Mesendoderm (in vitro differentiated cells): ENCODE data around the gene ST7.

Experiments used
- DNase-seq: peaks from one replicate; pipeline ENCODE4 v3.0.0; 2013
- H2AK5ac ChIP-seq: 2 replicates; pipeline ENCODE4 v1.6.1; 2013; ENCODE audit warnings: low read length, inconsistent platforms
- H2BK120ac ChIP-seq: 2 replicates; pipeline ENCODE4 v1.6.1; 2013; ENCODE audit warnings: low read depth, mild to moderate bottlenecking, low read length, moderate library complexity, mixed read lengths
- H2BK15ac ChIP-seq: replicated peaks from 2 replicates; pipeline ENCODE4 v1.6.1; 2013; ENCODE audit warnings: low read depth, mild to moderate bottlenecking, moderate library complexity
- H2BK5ac ChIP-seq: 2 replicates; pipeline ENCODE4 v1.6.1; 2013; ENCODE audit warnings: low read length, inconsistent platforms
- H3K18ac ChIP-seq: 2 replicates; pipeline ENCODE4 v1.6.1; 2013; ENCODE audit warnings: mild to moderate bottlenecking, low read length, mixed read lengths
- H3K23ac ChIP-seq: one replicate; pipeline ENCODE4 v1.6.1; 2013; ENCODE audit warnings: low read length
- H3K27ac ChIP-seq: 2 replicates; pipeline ENCODE4 v1.5.1; 2013; ENCODE audit warnings: low read depth, mild to moderate bottlenecking, inconsistent platforms, low read length, moderate library complexity
- H3K27me3 ChIP-seq: 2 replicates; pipeline ENCODE4 v1.6.1; 2013; ENCODE audit warnings: low read length, control low read depth, mild to moderate bottlenecking, inconsistent platforms; ENCODE audit not compliant: insufficient read depth, poor library complexity
- H3K36me3 ChIP-seq: 2 replicates; pipeline ENCODE4 v1.6.1; 2013; ENCODE audit warnings: low read length, inconsistent platforms; ENCODE audit not compliant: control insufficient read depth, insufficient read depth
- H3K4ac ChIP-seq: one replicate; pipeline ENCODE4 v1.6.1; 2013; ENCODE audit warnings: low read depth, mild to moderate bottlenecking, low read length, moderate library complexity
- H3K4me1 ChIP-seq: 2 replicates; pipeline ENCODE4 v1.6.1; 2013; ENCODE audit warnings: low read depth, low read length, inconsistent platforms; ENCODE audit not compliant: control insufficient read depth
- H3K4me2 ChIP-seq: 2 replicates; pipeline ENCODE4 v1.6.1; 2013; ENCODE audit warnings: low read length
- H3K4me3 ChIP-seq: 2 replicates; pipeline ENCODE4 v1.5.1; 2013; ENCODE audit warnings: mild to moderate bottlenecking, low read length
- H3K56ac ChIP-seq: one replicate; pipeline ENCODE4 v1.6.1; 2013; ENCODE audit warnings: low read length
- H3K79me1 ChIP-seq: 2 replicates; pipeline ENCODE4 v1.6.1; 2013; ENCODE audit warnings: low read length, inconsistent platforms
- H3K79me2 ChIP-seq: 2 replicates; pipeline ENCODE4 v1.6.1; 2013; ENCODE audit warnings: mild to moderate bottlenecking, low read length; ENCODE audit not compliant: control insufficient read depth, insufficient read depth
- H3K9ac ChIP-seq: 2 replicates; pipeline ENCODE4 v1.6.1; 2013; ENCODE audit warnings: low read length, inconsistent platforms
- H4K5ac ChIP-seq: one replicate; pipeline ENCODE4 v1.6.1; 2013; ENCODE audit warnings: low read length
- H4K8ac ChIP-seq: one replicate; pipeline ENCODE4 v1.6.1; 2013; ENCODE audit warnings: low read depth, mild to moderate bottlenecking, control low read depth, low read length, moderate library complexity
- WGBS: extraction: QIAGEN DNeasy Blood & Tissue Kit; methylation state at CpG from one replicate; pipeline ENCODE4 v1.1.7; 2013; ENCODE audit warnings: low lambda C conversion rate, missing lambda C conversion rate; ENCODE audit not compliant: insufficient coverage; ENCODE audit errors: extremely low coverage; 5-methylcytosine and 5-hydroxymethylcytosine counted together

ST7 gene

GRCh38 chr7:117045927-117046710 is 92.8 kb downstream of the ST7 start:
- Histone ChIP-seq H3K36me3 (no peaks in the 10 kb centered on the region), H2BK5ac (no peak overlapping the region), H3K4me1 (no peaks in the 10 kb centered on the region), H3K23ac (no peak overlapping the region), H3K27ac (no peak overlapping the region), H3K79me2 (no peaks in the 10 kb centered on the region), H3K4ac (no peak overlapping the region), H2AK5ac (no peak overlapping the region), H2BK15ac (no peak overlapping the region), H3K79me1 (no peaks in the 10 kb centered on the region), H4K8ac (no peak overlapping the region), H3K18ac (no peak overlapping the region), H4K5ac (no peak overlapping the region), H3K27me3 (no peaks in the 10 kb centered on the region), H3K4me3 (no peak overlapping the region), H3K56ac (no peak overlapping the region), H3K9ac (no peak overlapping the region), H2BK120ac (no peak overlapping the region), H3K4me2 (no peak overlapping the region)
- no peak for DNase-seq
- no CpG with 5 or more reads among the region's 4 CpGs for WGBS

- Histone ChIP-seq H2AK5ac (no peak overlapping the region), H3K4ac (no peak overlapping the region)
- no CpG with 5 or more reads among the region's 3 CpGs for WGBS
These were observed 94.2 kb downstream of the ST7 start for GRCh38 chr7:117047496-117047895.

GRCh38 chr7:117048114-117048866 is 95.0 kb downstream of the ST7 start:
- H2AK5ac ChIP-seq: no peak overlapping the region
- no CpG with 5 or more reads among the region's 5 CpGs for WGBS
- H3K23ac ChIP-seq: no peak overlapping the region
- H3K4ac ChIP-seq: no peak overlapping the region
- no peaks in the 10 kb centered on the region for H3K4me1 ChIP-seq
- H2BK15ac ChIP-seq: no peak overlapping the region
- H3K4me3 ChIP-seq: no peak overlapping the region
- no peaks in the 10 kb centered on the region for H3K36me3 ChIP-seq
- H3K79me1 ChIP-seq: no peaks in the 10 kb centered on the region
- H3K9ac ChIP-seq: no peak overlapping the region
- H3K27ac ChIP-seq: no peak overlapping the region
- no peaks in the 10 kb centered on the region for H3K79me2 ChIP-seq
- DNase-seq: no peak
- H4K5ac ChIP-seq: no peak overlapping the region
- no peak overlapping the region for H3K56ac ChIP-seq
- no peak overlapping the region for H2BK5ac ChIP-seq
- no peak overlapping the region for H2BK120ac ChIP-seq
- no peak overlapping the region for H4K8ac ChIP-seq
- H3K27me3 ChIP-seq: no peaks in the 10 kb centered on the region
- no peak overlapping the region for H3K4me2 ChIP-seq
- no peak overlapping the region for H3K18ac ChIP-seq

More at GRCh38 chr7:117047496-117047895, 94.2 kb downstream of the ST7 start:
- Histone ChIP-seq H3K56ac (no peak overlapping the region), H4K8ac (no peak overlapping the region), H4K5ac (no peak overlapping the region), H3K36me3 (no peaks in the 10 kb centered on the region), H3K4me2 (no peak overlapping the region), H3K4me1 (no peaks in the 10 kb centered on the region), H3K79me1 (no peaks in the 10 kb centered on the region), H3K23ac (no peak overlapping the region), H3K4me3 (no peak overlapping the region), H2BK5ac (no peak overlapping the region), H3K79me2 (no peaks in the 10 kb centered on the region), H2BK15ac (no peak overlapping the region), H3K27me3 (no peaks in the 10 kb centered on the region), H3K18ac (no peak overlapping the region), H3K9ac (no peak overlapping the region), H3K27ac (no peak overlapping the region), H2BK120ac (no peak overlapping the region)
- DNase-seq: no peak

- Histone ChIP-seq H3K4me2 (no peak overlapping the region), H3K79me2 (no peaks in the 10 kb centered on the region), H3K27ac (no peak overlapping the region), H2BK120ac (no peak overlapping the region), H4K5ac (no peak overlapping the region), H3K23ac (no peak overlapping the region), H3K56ac (no peak overlapping the region), H3K27me3 (no peaks in the 10 kb centered on the region), H4K8ac (no peak overlapping the region), H3K4ac (no peak overlapping the region), H3K4me3 (no peak overlapping the region), H3K4me1 (no peaks in the 10 kb centered on the region), H3K79me1 (no peaks in the 10 kb centered on the region), H3K9ac (no peak overlapping the region), H3K18ac (no peak overlapping the region), H3K36me3 (no peaks in the 10 kb centered on the region), H2BK5ac (no peak overlapping the region), H2AK5ac (no peak overlapping the region), H2BK15ac (no peak overlapping the region)
- DNase-seq: no peak
- WGBS: no CpG with 5 or more reads among the region's 3 CpGs
These were observed 95.6 kb downstream of the ST7 start for GRCh38 chr7:117048882-117049281.

- no CpG with 5 or more reads among the region's 1 CpG for WGBS
- H2BK5ac ChIP-seq: no peak overlapping the region
- H3K4ac ChIP-seq: no peak overlapping the region
- no peak overlapping the region for H3K4me2 ChIP-seq
- no peak overlapping the region for H2BK15ac ChIP-seq
- H3K23ac ChIP-seq: no peak overlapping the region
- no peaks in the 10 kb centered on the region for H3K79me1 ChIP-seq
- no peak overlapping the region for H3K9ac ChIP-seq
- H2BK120ac ChIP-seq: no peak overlapping the region
- no peak overlapping the region for H4K8ac ChIP-seq
- no peaks in the 10 kb centered on the region for H3K27me3 ChIP-seq
- DNase-seq: no peak
- H3K27ac ChIP-seq: no peak overlapping the region
- no peak overlapping the region for H2AK5ac ChIP-seq
- H3K4me1 ChIP-seq: no peaks in the 10 kb centered on the region
- H3K79me2 ChIP-seq: no peaks in the 10 kb centered on the region
- H3K56ac ChIP-seq: no peak overlapping the region
- H3K4me3 ChIP-seq: no peak overlapping the region
- H4K5ac ChIP-seq: no peak overlapping the region
- H3K18ac ChIP-seq: no peak overlapping the region
- H3K36me3 ChIP-seq: no peaks in the 10 kb centered on the region
These were observed 98.5 kb downstream of the ST7 start for GRCh38 chr7:117051808-117052207.
